IMR-90 (cell line): Measurements from ENCODE around the gene CEP76. TPM values are rescaled to one million over a fixed set of nuclear protein-coding genes. Genes with fewer than 3 reads are reported as not detected.

Experiments used
- ATAC-seq: fragments of 200-7000 bp; cut with Tn5 transposase; 2 replicates; pipeline ENCODE4 v1.9.1; 2020; ENCODE audit warnings: low read depth, mild to moderate bottlenecking, moderate library complexity
- BruUV-seq: library from RNA; stranded (reverse); fragments of 400-500 nt; replicated peaks from 2 replicates; lab custom pipeline; 2021; lab: Mats Ljungman, UMichigan
- CTCF ChIA-PET: fragments of 300-600 bp; formaldehyde crosslinking; extraction: SDS; loops from one replicate; lab custom pipeline; 2021; ENCODE audit warnings: antibody characterized with exemption; lab: Yijun Ruan, JAX
- POLR2A ChIA-PET: fragments of 300-600 bp; sonication (Branson Sonifier 250); formaldehyde crosslinking; loops from one replicate; lab custom pipeline; 2022; ENCODE audit warnings: antibody characterized with exemption; ENCODE audit not compliant: unreplicated experiment; lab: Charles Lee
- DNase-seq: peaks from one replicate; pipeline ENCODE4 v3.0.0; 2013
- H2AFZ ChIP-seq: replicated peaks from 2 replicates; pipeline ENCODE3; 2013; ENCODE audit warnings: low read length, mild to moderate bottlenecking; ENCODE audit not compliant: poor library complexity
- H2AK5ac ChIP-seq: 2 replicates; pipeline ENCODE4 v1.6.1; 2013; ENCODE audit warnings: low read depth, low read length, inconsistent platforms
- H2AK9ac ChIP-seq: replicated peaks from 2 replicates; pipeline ENCODE3; 2013; ENCODE audit warnings: mild to moderate bottlenecking, low read depth, low read length, moderate library complexity; ENCODE audit not compliant: poor library complexity
- H2BK120ac ChIP-seq: 2 replicates; pipeline ENCODE4 v1.6.1; 2013; ENCODE audit warnings: low read depth, low read length, inconsistent platforms
- H2BK15ac ChIP-seq: 3 replicates; pipeline ENCODE4 v1.6.1; 2013; ENCODE audit warnings: low read depth, low read length, inconsistent platforms
- H2BK20ac ChIP-seq: 2 replicates; pipeline ENCODE4 v1.6.1; 2013; ENCODE audit warnings: low read depth, mild to moderate bottlenecking, inconsistent platforms, low read length, moderate library complexity
- H2BK5ac ChIP-seq: 2 replicates; pipeline ENCODE4 v1.6.1; 2013; ENCODE audit warnings: mild to moderate bottlenecking, low read depth, low read length, inconsistent platforms; ENCODE audit not compliant: poor library complexity, severe bottlenecking
- H3K14ac ChIP-seq: replicated peaks from 2 replicates; pipeline ENCODE4 v1.6.1; 2013; ENCODE audit warnings: low read depth, low read length, inconsistent platforms
- H3K18ac ChIP-seq: 2 replicates; pipeline ENCODE4 v1.6.1; 2013; ENCODE audit warnings: low read depth, low read length, control low read depth
- H3K23ac ChIP-seq: 2 replicates; pipeline ENCODE4 v1.6.1; 2013; ENCODE audit warnings: low read depth, low read length, inconsistent platforms
- H3K27ac ChIP-seq: 2 replicates; pipeline ENCODE4 v1.5.1; 2013; ENCODE audit warnings: mild to moderate bottlenecking, control low read depth, low read length; ENCODE audit not compliant: insufficient read depth
- H3K27me3 ChIP-seq: 2 replicates; pipeline ENCODE4 v1.6.1; 2013; ENCODE audit warnings: low read length; ENCODE audit not compliant: control insufficient read depth, insufficient read depth
- H3K36me3 ChIP-seq: 2 replicates; pipeline ENCODE4 v1.6.1; 2013; ENCODE audit warnings: low read length, mixed read lengths; ENCODE audit not compliant: control insufficient read depth, insufficient read depth
- H3K4ac ChIP-seq: 2 replicates; pipeline ENCODE4 v1.6.1; 2013; ENCODE audit warnings: low read depth, low read length, inconsistent platforms
- H3K4me1 ChIP-seq: 2 replicates; pipeline ENCODE4 v1.6.1; 2013; ENCODE audit warnings: low read length, mixed read lengths; ENCODE audit not compliant: control insufficient read depth, insufficient read depth
- H3K4me2 ChIP-seq: 2 replicates; pipeline ENCODE4 v1.6.1; 2013; ENCODE audit warnings: low read depth, mild to moderate bottlenecking, control low read depth, low read length, moderate library complexity
- H3K4me3 ChIP-seq: 2 replicates; pipeline ENCODE4 v1.5.1; 2013; ENCODE audit warnings: low read depth, mild to moderate bottlenecking, control low read depth, low read length, moderate library complexity; ENCODE audit not compliant: insufficient read depth
- H3K56ac ChIP-seq: 2 replicates; pipeline ENCODE4 v1.6.1; 2013; ENCODE audit warnings: low read length, inconsistent platforms; ENCODE audit not compliant: insufficient read depth; ENCODE audit errors: extremely low read depth
- H3K79me1 ChIP-seq, 2 experiments: 2 replicates each; pipeline ENCODE4 v1.6.1; 2013; ENCODE audit warnings: low read length in 2 of 2, inconsistent platforms in 1 of 2, low read depth in 1 of 2
- H3K9ac ChIP-seq: 2 replicates; pipeline ENCODE4 v1.6.1; 2013; ENCODE audit warnings: low read depth, low read length, control low read depth
- H3K9me1 ChIP-seq: 2 replicates; pipeline ENCODE4 v1.6.1; 2013; ENCODE audit warnings: low read length, inconsistent platforms; ENCODE audit not compliant: insufficient read depth
- H3K9me3 ChIP-seq: 2 replicates; pipeline ENCODE4 v1.6.1; 2013; ENCODE audit warnings: low read length; ENCODE audit not compliant: control insufficient read depth, insufficient read depth
- H4K20me1 ChIP-seq: 2 replicates; pipeline ENCODE4 v1.6.1; 2013; ENCODE audit warnings: low read length, inconsistent platforms; ENCODE audit not compliant: insufficient read depth
- H4K5ac ChIP-seq: 2 replicates; pipeline ENCODE4 v1.6.1; 2013; ENCODE audit warnings: mild to moderate bottlenecking, low read depth, low read length, control low read depth
- H4K8ac ChIP-seq, 2 experiments: 2 replicates each; pipeline ENCODE4 v1.6.1; 2013; ENCODE audit warnings: low read depth in 2 of 2, low read length in 2 of 2, control low read depth in 1 of 2, inconsistent platforms in 1 of 2
- H4K91ac ChIP-seq: 2 replicates; pipeline ENCODE4 v1.6.1; 2013; ENCODE audit warnings: low read depth, low read length, inconsistent platforms; ENCODE audit not compliant: insufficient read depth
- CEBPB ChIP-seq: IDR thresholded peaks from 2 replicates; pipeline ENCODE4 v1.6.1; 2012; ENCODE audit warnings: low read depth, low read length, improper control_type of control experiment
- CHD1 ChIP-seq: IDR thresholded peaks from 2 replicates; pipeline ENCODE4 v1.6.1; 2012; ENCODE audit warnings: low read depth, low read length, improper control_type of control experiment
- CTCF ChIP-seq: conservative IDR thresholded peaks from 2 replicates; pipeline ENCODE4 v1.5.1; 2012; ENCODE audit warnings: mild to moderate bottlenecking, low read depth, low read length, improper control_type of control experiment
- ELK1 ChIP-seq: fragments of 150-350 bp; IDR thresholded peaks from 2 replicates; pipeline ENCODE4 v1.6.1; 2016; ENCODE audit warnings: low read depth, mild to moderate bottlenecking, low read length, moderate library complexity, borderline replicate concordance
- FOS ChIP-seq: fragments of 150-350 bp; IDR thresholded peaks from 2 replicates; pipeline ENCODE4 v1.6.1; 2016; ENCODE audit warnings: low read depth, low read length
- MAFK ChIP-seq: IDR thresholded peaks from 2 replicates; pipeline ENCODE4 v1.6.1; 2012; ENCODE audit warnings: low read depth, low read length, improper control_type of control experiment
- MAZ ChIP-seq: IDR thresholded peaks from 2 replicates; pipeline ENCODE4 v1.6.1; 2012; ENCODE audit warnings: low read depth, mild to moderate bottlenecking, low read length, improper control_type of control experiment, moderate library complexity, borderline replicate concordance
- MXI1 ChIP-seq: IDR thresholded peaks from 2 replicates; pipeline ENCODE4 v1.6.1; 2012; ENCODE audit warnings: low read depth, mild to moderate bottlenecking, low read length, moderate library complexity, borderline replicate concordance
- NFE2L2 ChIP-seq: fragments of 150-350 bp; IDR thresholded peaks from 2 replicates; pipeline ENCODE4 v1.6.1; 2016; ENCODE audit warnings: low read depth, mild to moderate bottlenecking, low read length
- POLR2A ChIP-seq: IDR thresholded peaks from 2 replicates; pipeline ENCODE4 v1.6.1; 2012; ENCODE audit warnings: mild to moderate bottlenecking, low read depth, low read length
- RFX5 ChIP-seq: IDR thresholded peaks from 2 replicates; pipeline ENCODE4 v1.8.0; 2012; ENCODE audit warnings: low read depth, mild to moderate bottlenecking, low read length, moderate library complexity
- SMC3 ChIP-seq: fragments of 150-350 bp; IDR thresholded peaks from 2 replicates; pipeline ENCODE4 v1.6.1; 2016; ENCODE audit warnings: low read depth, mild to moderate bottlenecking, antibody characterized with exemption, low read length, moderate library complexity
- WGBS, 2 experiments: methylation state at CpG; one replicate each; pipeline versions ENCODE4 v1.1.5 to v1.1.7; 2013; ENCODE audit warnings: missing lambda C conversion rate in 2 of 2; ENCODE audit not compliant: insufficient read length in 1 of 2; ENCODE audit errors: extremely low coverage in 2 of 2; 5-methylcytosine and 5-hydroxymethylcytosine counted together
- dilution Hi-C: fragments of 300-500 bp; cut with HindIII; formaldehyde crosslinking; loops from one replicate; pipeline ENCODE4 v1.14.3; 2018; ENCODE audit warnings: low sequenced_read_pairs; ENCODE audit not compliant: unreplicated experiment
- in situ Hi-C: fragments of 300-500 bp; cut with MboI; formaldehyde crosslinking; loops from 3 replicates; pipeline ENCODE4 v1.14.3; 2019; ENCODE audit warnings: low sequenced_read_pairs, inconsistent platforms, mixed read lengths
- intact Hi-C: fragments of 100-400 bp; cut with micrococcal nuclease; formaldehyde crosslinking; loops from 2 replicates; pipeline ENCODE4 v1.10.0; 2022
- polyA plus RNA-seq, 3 experiments: library from polyadenylated mRNA; depleted of rRNA; stranded (reverse); fragments of >200 nt; gene quantifications; 2 replicates each; pipeline ENCODE4 v1.2.3, GENCODE V29; 2012; ENCODE audit warnings: low replicate concordance in 1 of 3
- total RNA-seq: library from RNA; depleted of rRNA; stranded (reverse); fragments of >200 nt; gene quantifications from 2 replicates; pipeline ENCODE4 v1.2.3, GENCODE V29; 2012
- TF ChIP-seq, protein P1 (sequence below): fragments of 150-350 bp; IDR thresholded peaks from 2 replicates; pipeline ENCODE4 v1.6.1; 2017; ENCODE audit warnings: mild to moderate bottlenecking, antibody characterized with exemption, low read length, low read depth

CEP76 gene
- total and polyA plus RNA-seq, 2 of the 4 experiments (the other 2 are of a cell fraction): 5.1 to 8.1 TPM

DNA sequence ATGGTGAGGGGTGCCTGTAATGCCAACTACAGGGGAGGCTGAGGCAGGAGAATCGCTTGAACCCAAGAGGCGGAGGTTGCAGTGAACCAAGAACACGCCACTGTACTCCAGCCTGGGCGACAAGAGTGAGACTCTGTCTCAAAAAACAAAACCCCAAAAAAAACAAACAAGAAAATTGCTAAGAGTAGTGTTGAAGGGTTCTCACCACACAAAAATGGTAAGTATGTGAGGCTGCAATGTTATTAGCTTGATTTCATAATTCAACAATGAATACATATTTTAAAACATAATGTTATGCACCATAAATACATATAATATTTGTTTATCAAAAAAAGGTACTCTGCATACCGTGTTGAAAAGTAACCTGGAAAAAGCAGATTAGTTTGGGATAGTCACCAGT is 46.1 kb upstream of the CEP76 start:
- dilution Hi-C loops: no loop called here
- in situ Hi-C loops: loop anchor here (10.0 to 25.0 kb wide), 2 partner anchors 146 to 414 kb away; no protein-coding TSS in a partner anchor

More for the DNA sequence above, 46.1 kb upstream of the CEP76 start:
- Histone ChIP-seq H4K91ac (no peak overlapping the region), H4K20me1 (no peaks in the 10 kb centered on the region), H3K4ac (no peak overlapping the region), H2AK5ac (peak overlapping the region; percentile 20; the same call in 1 of the 2 replicates), H3K18ac (peak overlapping the region; percentile 20; the same call in 1 of the 2 replicates), H4K8ac (peak overlapping the region in 1 of 2 experiments; percentile 28; a peak in 2 of 4 replicates), H3K36me3 (no peaks in the 10 kb centered on the region), H3K27ac (peak overlapping the region; percentile 1; the same call in 1 of the 2 replicates), H2BK5ac (peak overlapping the region; percentile 21), H2BK20ac (peak overlapping the region; percentile 83; the same call in 1 of the 2 replicates), H3K9me1 (peaks cover 4% of the 10 kb centered on the region; the same call in 1 of the 2 replicates), H3K9ac (no peak overlapping the region), H3K27me3 (no peaks in the 10 kb centered on the region), H3K14ac (no peak overlapping the region), H2AK9ac (no peak overlapping the region), H3K4me1 (peaks cover 7% of the 10 kb centered on the region), H3K23ac (no peak overlapping the region; the same call in 1 of the 2 replicates), H2BK120ac (peak overlapping the region; percentile 86), H3K56ac (no peak overlapping the region), H2AFZ (peak overlapping the region; percentile 84), H3K79me1 (no peaks in the 10 kb centered on the region), H3K4me3 (no peak overlapping the region), H4K5ac (peak overlapping the region; percentile 26; the same call in 1 of the 2 replicates), H2BK15ac (no peak overlapping the region; the same call in 2 of the 3 replicates), H3K4me2 (no peak overlapping the region), H3K9me3 (no peaks in the 10 kb centered on the region)
- DNase-seq (peak; percentile 23), ATAC-seq (peak; percentile 47)
- TF ChIP-seq CTCF: no peak
- TF ChIP-seq NFE2L2: no peak
- TF ChIP-seq MAZ: no peak
- TF ChIP-seq CEBPB: no peak
- TF ChIP-seq POLR2A: no peak
- TF ChIP-seq ELK1: no peak
- no peak for TF ChIP-seq CHD1
- TF ChIP-seq, protein P1, sequence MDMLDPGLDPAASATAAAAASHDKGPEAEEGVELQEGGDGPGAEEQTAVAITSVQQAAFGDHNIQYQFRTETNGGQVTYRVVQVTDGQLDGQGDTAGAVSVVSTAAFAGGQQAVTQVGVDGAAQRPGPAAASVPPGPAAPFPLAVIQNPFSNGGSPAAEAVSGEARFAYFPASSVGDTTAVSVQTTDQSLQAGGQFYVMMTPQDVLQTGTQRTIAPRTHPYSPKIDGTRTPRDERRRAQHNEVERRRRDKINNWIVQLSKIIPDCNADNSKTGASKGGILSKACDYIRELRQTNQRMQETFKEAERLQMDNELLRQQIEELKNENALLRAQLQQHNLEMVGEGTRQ: no peak
- TF ChIP-seq MAFK: no peak
- TF ChIP-seq RFX5: no peak
- TF ChIP-seq MXI1: no peak
- TF ChIP-seq FOS: no peak
- TF ChIP-seq SMC3: no peak
- intact Hi-C loops: no loop called here
- WGBS, 2 experiments: no CpG with 5 or more reads among the region's 5 CpGs
- BruUV-seq: no TSS peak
- POLR2A ChIA-PET: no interaction called here
- CTCF ChIA-PET: no interaction called here
